ENCODE measurements around the gene LRRC47. TPM values are rescaled to one million over a fixed set of nuclear protein-coding genes. Genes with fewer than 3 reads are reported as not detected.

The LRRC47 gene
- polyA plus RNA-seq, 1 donor from 2014 or later = 59.2 TPM

DNA sequence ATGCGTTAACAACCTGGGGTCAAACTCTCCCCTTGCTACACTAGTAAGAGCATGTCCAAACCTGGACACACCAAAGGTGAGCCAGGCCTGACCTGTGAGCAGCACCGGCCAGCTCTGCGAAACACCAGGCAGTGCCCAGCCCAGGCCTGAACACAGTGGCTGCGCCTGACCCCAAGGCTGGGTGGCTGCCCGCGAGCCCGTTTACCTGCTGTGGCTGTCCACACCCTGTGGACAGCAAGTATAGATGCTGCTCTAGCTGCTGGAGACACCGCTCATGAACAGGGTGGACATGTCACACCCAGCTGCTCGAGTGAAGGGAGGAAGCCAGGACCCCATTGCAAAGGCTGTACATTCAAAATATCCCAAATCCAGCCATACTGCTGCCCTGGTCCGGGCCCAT is 51.7 kb downstream of the LRRC47 start:
- H3F3A ChIP-seq (ENCODE audit: insufficient read depth, low read length, poor library complexity, severe bottlenecking) = no peaks in the 10 kb centered on the region
- peak overlapping the region; percentile 91 for H3K4me3 ChIP-seq (ENCODE audit: low read length)
- H3K4me2 ChIP-seq (ENCODE audit: low read length) = no peak overlapping the region
- no peak overlapping the region for H3K9ac ChIP-seq (ENCODE audit: low read length)
- H3K27me3 ChIP-seq (ENCODE audit: insufficient read depth, low read depth, low read length) = no peaks in the 10 kb centered on the region
- H4K20me1 ChIP-seq (ENCODE audit: insufficient read depth) = no peaks in the 10 kb centered on the region
- no peaks in the 10 kb centered on the region for H3K9me3 ChIP-seq (ENCODE audit: low read length)
- TF ChIP-seq EP300 (conservative IDR thresholded peaks at IDR 0.05; ENCODE audit: poor library complexity, severe bottlenecking) (no peak), EZH2 (IDR thresholded peaks at IDR 0.05; ENCODE audit: borderline replicate concordance, insufficient read depth, low read length, poor library complexity, severe bottlenecking) (no peak), POLR2AphosphoS5 (IDR thresholded peaks at IDR 0.05) (no peak), RAD21 (conservative IDR thresholded peaks at IDR 0.05) (no peak), MXI1 (conservative IDR thresholded peaks at IDR 0.05; ENCODE audit: poor library complexity, severe bottlenecking) (no peak)
- TF ChIP-seq, protein P1, sequence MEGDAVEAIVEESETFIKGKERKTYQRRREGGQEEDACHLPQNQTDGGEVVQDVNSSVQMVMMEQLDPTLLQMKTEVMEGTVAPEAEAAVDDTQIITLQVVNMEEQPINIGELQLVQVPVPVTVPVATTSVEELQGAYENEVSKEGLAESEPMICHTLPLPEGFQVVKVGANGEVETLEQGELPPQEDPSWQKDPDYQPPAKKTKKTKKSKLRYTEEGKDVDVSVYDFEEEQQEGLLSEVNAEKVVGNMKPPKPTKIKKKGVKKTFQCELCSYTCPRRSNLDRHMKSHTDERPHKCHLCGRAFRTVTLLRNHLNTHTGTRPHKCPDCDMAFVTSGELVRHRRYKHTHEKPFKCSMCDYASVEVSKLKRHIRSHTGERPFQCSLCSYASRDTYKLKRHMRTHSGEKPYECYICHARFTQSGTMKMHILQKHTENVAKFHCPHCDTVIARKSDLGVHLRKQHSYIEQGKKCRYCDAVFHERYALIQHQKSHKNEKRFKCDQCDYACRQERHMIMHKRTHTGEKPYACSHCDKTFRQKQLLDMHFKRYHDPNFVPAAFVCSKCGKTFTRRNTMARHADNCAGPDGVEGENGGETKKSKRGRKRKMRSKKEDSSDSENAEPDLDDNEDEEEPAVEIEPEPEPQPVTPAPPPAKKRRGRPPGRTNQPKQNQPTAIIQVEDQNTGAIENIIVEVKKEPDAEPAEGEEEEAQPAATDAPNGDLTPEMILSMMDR (IDR thresholded peaks at IDR 0.05; ENCODE audit: poor library complexity, severe bottlenecking) = no peak
- TF ChIP-seq, protein P2, sequence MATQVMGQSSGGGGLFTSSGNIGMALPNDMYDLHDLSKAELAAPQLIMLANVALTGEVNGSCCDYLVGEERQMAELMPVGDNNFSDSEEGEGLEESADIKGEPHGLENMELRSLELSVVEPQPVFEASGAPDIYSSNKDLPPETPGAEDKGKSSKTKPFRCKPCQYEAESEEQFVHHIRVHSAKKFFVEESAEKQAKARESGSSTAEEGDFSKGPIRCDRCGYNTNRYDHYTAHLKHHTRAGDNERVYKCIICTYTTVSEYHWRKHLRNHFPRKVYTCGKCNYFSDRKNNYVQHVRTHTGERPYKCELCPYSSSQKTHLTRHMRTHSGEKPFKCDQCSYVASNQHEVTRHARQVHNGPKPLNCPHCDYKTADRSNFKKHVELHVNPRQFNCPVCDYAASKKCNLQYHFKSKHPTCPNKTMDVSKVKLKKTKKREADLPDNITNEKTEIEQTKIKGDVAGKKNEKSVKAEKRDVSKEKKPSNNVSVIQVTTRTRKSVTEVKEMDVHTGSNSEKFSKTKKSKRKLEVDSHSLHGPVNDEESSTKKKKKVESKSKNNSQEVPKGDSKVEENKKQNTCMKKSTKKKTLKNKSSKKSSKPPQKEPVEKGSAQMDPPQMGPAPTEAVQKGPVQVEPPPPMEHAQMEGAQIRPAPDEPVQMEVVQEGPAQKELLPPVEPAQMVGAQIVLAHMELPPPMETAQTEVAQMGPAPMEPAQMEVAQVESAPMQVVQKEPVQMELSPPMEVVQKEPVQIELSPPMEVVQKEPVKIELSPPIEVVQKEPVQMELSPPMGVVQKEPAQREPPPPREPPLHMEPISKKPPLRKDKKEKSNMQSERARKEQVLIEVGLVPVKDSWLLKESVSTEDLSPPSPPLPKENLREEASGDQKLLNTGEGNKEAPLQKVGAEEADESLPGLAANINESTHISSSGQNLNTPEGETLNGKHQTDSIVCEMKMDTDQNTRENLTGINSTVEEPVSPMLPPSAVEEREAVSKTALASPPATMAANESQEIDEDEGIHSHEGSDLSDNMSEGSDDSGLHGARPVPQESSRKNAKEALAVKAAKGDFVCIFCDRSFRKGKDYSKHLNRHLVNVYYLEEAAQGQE (IDR thresholded peaks at IDR 0.05; ENCODE audit: borderline replicate concordance) = no peak
- peaks cover 5% of the 10 kb centered on the region for H3K79me2 ChIP-seq (replicated peaks; ENCODE audit: insufficient read depth, low read length)
- no peaks in the 10 kb centered on the region for H3K9me2 ChIP-seq (ENCODE audit: insufficient read depth, low read length)
- no peak overlapping the region for H2AFZ ChIP-seq (ENCODE audit: low read depth, low read length)
- no peak overlapping the region for H3K27ac ChIP-seq (ENCODE audit: low read length)
- no peaks in the 10 kb centered on the region for H3K36me3 ChIP-seq (ENCODE audit: insufficient read depth, low read length)

DNA sequence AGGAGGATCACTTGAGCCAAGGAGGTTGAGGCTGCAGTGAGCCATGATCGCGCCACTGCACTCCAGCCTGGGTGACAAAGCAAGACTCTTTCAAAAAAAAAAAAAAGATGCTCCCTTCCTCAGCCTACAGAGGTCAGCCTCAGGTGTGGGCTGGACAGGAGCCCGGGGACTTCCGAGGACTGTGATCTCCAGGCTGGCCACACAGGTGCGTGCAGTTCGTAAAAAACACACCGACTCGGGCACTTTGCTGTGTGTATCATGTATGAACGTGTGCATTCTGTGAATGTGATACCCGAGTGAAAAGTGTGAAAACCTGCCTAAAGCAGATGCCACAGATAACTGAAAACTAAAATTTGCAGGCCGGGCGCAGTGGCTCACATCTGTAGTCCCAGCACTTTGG is 52.5 kb downstream of the LRRC47 start:
- Histone ChIP-seq H2AFZ (ENCODE audit: low read depth, low read length) (no peak overlapping the region), H3K36me3 (ENCODE audit: insufficient read depth, low read length) (no peaks in the 10 kb centered on the region), H3K4me2 (ENCODE audit: low read length) (no peak overlapping the region), H3K79me2 (replicated peaks; ENCODE audit: insufficient read depth, low read length) (peaks cover 5% of the 10 kb centered on the region), H3K4me3 (ENCODE audit: low read length) (no peak overlapping the region), H3F3A (ENCODE audit: insufficient read depth, low read length, poor library complexity, severe bottlenecking) (no peaks in the 10 kb centered on the region), H3K27me3 (ENCODE audit: insufficient read depth, low read depth, low read length) (no peaks in the 10 kb centered on the region), H3K27ac (ENCODE audit: low read length) (no peak overlapping the region), H3K9me2 (ENCODE audit: insufficient read depth, low read length) (no peaks in the 10 kb centered on the region), H3K9ac (ENCODE audit: low read length) (no peak overlapping the region), H3K9me3 (ENCODE audit: low read length) (no peaks in the 10 kb centered on the region), H4K20me1 (ENCODE audit: insufficient read depth) (no peaks in the 10 kb centered on the region)
- TF ChIP-seq EZH2 (IDR thresholded peaks at IDR 0.05; ENCODE audit: borderline replicate concordance, insufficient read depth, low read length, poor library complexity, severe bottlenecking) (no peak), EP300 (conservative IDR thresholded peaks at IDR 0.05; ENCODE audit: poor library complexity, severe bottlenecking) (no peak), RAD21 (conservative IDR thresholded peaks at IDR 0.05) (no peak), SMC3 (conservative IDR thresholded peaks at IDR 0.05; ENCODE audit: poor library complexity) (no peak), POLR2AphosphoS5 (IDR thresholded peaks at IDR 0.05) (no peak), TAF1 (IDR thresholded peaks at IDR 0.05; ENCODE audit: low read depth) (no peak), MXI1 (conservative IDR thresholded peaks at IDR 0.05; ENCODE audit: poor library complexity, severe bottlenecking) (no peak)
- TF ChIP-seq, protein P1 (IDR thresholded peaks at IDR 0.05; ENCODE audit: poor library complexity, severe bottlenecking) = no peak
- TF ChIP-seq, protein P2 (IDR thresholded peaks at IDR 0.05; ENCODE audit: borderline replicate concordance) = no peak

Measured in neural cell (in vitro differentiated cells).